NCI-H1694 (cell line): ENCODE measurements around the gene JADE3.

ENCODE experiments used
- DNase-seq: peaks from one replicate; lab custom pipeline; 2025; lab: John Stamatoyannopoulos, UW

The JADE3 gene

DNA sequence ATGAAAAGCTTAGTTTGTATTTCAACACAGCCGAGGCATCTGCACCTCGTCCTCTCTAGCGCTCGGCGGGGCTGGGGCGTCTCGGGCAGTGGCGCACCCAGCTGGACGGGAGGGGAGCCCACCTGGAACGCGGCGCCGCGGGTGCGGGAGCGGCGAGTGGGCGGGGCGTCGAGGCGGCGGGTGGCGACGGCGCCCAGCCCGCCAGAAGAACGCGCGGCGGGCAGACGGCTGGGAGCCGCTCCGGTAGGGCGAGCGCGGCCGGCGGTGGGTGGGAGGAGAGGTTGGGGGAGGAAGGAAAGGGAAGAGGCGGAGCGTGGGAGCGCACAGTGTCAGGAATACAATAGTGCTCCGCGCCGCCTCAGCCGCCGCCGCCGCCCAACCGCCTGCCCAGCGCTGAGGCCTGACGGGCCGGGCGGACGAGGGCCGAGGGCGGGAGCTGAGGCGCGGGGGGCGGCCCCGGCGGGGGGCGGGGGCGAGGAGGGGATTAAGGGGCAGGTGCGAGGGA lies at the start of gene JADE3:
JADE3 (plus strand) TSS at position 324 of the 505 bp plus-strand sequence. CDS start 72,474 bp downstream, outside the sequence.
- peak; percentile 42 for DNase-seq

DNA sequence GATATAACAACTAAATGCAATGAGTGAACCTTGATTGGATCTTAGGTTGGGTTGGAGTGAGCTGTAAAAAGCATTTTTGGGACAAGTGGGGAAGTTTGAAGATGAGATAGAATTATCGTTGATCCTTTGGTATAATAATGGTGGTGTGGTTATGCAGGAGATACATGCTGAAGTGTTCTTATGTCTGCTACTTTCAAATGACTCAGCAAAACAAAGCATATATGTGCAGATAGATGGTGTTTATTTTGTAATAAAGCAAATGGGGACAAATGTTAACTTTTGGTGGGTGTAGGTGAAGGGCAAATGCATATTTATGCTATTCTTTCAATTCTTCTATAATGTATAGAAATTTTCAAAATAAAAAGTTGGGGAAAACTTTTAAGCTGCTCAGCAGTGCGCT lies 49.1 kb upstream of the JADE3 start:
- DNase-seq, result no peak

GRCh38 chrX:46864606-46865005 lies 47.6 kb upstream of the JADE3 start:
- no peak for DNase-seq

- DNase-seq, result no peak
These were observed 46.9 kb upstream of the JADE3 start for GRCh38 chrX:46865281-46865680.

DNA sequence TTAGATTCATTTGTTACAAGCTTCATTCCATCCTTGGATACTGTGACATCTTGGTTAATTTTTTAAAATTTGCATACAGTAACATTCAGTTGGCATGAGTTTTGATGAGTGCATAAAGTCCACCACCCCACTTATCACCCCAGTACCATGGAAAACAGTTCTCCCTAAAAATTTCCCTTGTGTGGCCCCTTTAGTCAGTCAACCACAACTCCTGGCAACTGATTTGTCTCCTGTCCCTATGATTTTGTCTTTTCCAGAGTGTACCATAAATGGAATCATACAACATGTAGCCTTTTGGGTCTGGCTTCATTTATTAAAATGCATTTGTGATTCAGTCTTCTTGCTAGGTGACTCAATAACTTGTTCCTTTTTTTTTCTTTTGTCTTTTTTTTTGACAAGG lies 45.5 kb upstream of the JADE3 start:
- no peak for DNase-seq

DNA sequence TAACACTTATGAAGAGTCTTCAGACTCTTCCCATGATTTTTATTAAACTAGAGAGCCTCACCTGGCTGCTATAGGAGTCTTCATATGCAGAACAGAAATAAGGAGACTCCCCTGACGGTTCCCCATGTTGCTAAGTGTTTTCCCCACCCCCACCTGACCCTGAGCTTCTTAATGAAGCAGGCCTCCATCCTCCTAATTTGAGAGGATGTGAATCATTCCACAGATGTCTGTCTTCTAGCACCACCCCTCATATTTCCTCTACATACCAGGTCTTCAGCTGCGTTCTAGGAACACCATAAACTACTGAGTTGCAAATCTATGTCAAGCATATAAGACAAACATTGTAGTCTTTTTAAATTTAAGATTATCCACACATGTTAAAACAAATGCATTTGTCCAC lies 38.5 kb upstream of the JADE3 start:
- no peak for DNase-seq

DNA sequence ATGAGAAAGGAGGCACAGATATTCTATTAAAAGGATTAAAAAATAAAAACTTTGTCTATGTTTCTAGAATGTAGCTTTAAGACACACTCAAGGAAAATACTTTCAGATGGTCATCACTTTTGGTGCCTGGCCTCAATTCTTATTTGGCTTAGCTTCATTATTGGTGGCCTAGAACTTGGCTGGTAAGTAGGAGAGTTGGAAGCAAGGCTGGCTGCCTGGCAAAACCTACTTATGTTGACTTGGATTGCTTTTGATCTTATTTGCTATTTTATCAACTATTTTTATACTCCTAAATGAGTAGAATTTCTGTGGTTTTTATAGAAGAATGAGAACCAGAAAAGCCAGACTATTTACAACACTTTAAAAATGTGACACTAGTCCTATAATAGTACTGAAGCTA lies 35.3 kb upstream of the JADE3 start:
- DNase-seq, result no peak

- no peak for DNase-seq
These were observed 30.0 kb upstream of the JADE3 start for GRCh38 chrX:46882266-46882665.

- DNase-seq, result no peak
These were observed 27.4 kb upstream of the JADE3 start for GRCh38 chrX:46884799-46885198.

DNA sequence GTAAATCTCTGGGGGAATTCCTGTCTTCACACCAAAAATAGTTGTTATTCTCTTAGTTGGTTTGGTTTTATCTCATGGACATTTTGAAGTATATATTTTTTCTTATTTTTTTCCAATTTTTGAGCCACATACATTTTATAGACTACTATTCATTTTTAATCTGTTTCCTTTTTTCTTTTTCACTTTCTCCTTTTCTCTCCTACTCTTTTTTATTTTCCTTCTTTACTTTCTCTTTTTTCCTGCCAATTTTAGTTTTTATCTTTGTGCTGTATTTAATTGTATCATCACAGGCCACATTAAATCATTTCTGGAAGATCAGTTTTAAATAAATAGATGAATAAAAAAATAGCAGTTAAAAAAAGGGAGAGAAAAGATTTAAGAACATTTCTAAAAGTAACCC lies 14.0 kb upstream of the JADE3 start:
- no peak for DNase-seq

GRCh38 chrX:46903458-46904242 lies 8.6 kb upstream of the JADE3 start:
- peak; percentile 73 for DNase-seq

DNA sequence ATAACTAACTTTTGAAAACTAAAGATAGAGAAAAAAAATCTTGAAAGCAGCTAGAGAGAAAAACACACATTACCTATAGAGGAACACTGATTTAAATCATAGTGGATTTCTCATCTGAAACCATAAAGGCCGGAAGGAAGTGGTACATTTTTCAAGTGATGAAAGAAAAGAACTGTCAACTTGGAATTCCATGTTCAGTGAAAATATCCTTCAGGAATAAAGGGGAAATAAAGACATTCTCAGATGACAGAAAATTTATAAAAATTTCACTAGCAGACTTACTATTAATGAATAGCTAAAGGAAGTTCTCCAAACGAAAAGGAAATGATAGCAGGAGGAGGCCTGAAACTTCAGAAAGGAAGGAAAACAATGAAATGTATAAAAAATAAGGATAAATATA lies 7.6 kb upstream of the JADE3 start:
- no peak for DNase-seq

GRCh38 chrX:46910415-46910814 lies 1.8 kb upstream of the JADE3 start:
- DNase-seq, result no peak

DNA sequence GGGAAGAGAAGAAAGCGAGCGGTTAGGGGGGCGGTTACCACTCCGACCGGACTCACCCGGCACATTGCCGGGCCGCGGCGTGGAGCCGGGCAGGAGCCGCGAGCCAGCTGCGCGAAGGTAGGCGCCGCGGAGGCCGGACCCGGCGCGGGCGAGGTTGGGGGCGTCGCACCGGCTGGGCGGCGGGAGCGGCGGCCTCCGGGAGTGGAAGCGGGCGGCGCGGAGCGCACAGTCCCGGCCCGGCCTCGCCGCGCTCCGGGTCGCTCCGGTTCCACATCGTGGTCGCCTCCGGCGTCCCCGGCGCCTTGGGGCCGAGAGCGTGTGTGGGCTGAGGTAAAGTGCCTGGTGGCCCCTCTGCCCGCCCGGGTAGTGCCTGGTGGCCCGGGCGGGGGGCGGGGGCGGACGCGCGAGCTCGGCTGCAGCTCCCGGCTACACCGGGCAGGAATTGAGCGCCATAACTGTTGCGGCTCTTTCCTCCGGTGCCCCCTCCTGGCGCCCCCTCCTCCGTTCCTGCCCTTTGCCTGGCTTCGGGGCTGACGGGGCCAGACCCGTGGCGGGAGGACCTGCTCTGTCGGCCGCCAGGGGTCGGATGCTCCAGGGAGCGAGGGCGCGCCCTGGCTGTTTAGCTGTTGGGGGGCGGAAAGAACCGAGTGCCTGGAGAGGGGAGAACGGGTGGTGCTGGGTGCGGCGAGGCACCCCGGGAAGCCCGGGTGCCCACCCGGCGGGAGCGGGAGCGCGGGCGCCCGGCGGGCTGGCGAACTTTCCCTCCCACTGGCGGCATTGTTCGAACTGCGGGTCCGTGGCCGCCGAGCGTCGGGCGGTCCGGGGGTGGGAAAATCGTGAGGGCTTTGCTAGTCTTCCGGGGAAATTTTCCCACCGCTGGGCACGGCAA lies 626 bp downstream of the JADE3 start:
- DNase-seq, result no peak

- no peak for DNase-seq
These were observed 1.4 kb downstream of the JADE3 start for GRCh38 chrX:46913667-46914066.

GRCh38 chrX:46916273-46916672 lies 4.1 kb downstream of the JADE3 start:
- no peak for DNase-seq

GRCh38 chrX:46917622-46918021 lies 5.4 kb downstream of the JADE3 start:
- DNase-seq, result no peak

GRCh38 chrX:46918434-46918833 lies 6.2 kb downstream of the JADE3 start:
- DNase-seq, result no peak

- DNase-seq, result no peak
These were observed 8.0 kb downstream of the JADE3 start for GRCh38 chrX:46920235-46920634.

GRCh38 chrX:46922611-46923010 lies 10.4 kb downstream of the JADE3 start:
- no peak for DNase-seq

DNA sequence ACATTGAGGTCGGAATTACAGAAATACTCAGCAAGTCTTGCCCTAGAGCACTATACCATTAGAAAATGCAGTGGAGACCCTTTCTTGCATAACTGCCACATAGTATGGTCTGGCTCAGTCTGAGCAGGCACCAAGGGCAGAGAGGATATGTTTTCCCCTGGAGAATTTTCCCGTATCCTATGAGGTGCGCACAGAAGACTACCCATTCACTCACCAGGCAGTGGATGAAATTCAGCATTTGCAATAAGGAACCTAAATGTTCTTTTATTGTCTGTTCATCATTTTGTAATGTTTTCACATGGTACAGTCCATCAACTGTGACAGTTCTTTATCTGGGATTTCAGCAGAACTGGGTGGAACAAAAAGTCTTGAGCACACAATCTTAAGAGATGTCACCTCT lies 15.5 kb downstream of the JADE3 start:
- no peak for DNase-seq

GRCh38 chrX:46929439-46930261 lies 17.4 kb downstream of the JADE3 start:
- DNase-seq, result no peak
